GM12892 (cell line): ENCODE measurements around the gene GJA9.

ENCODE experiments used
- POLR2A ChIP-seq: IDR thresholded peaks from 2 replicates; pipeline ENCODE4 v1.6.1; 2011; ENCODE audit warnings: low read depth, low read length, control low read depth
- POLR2AphosphoS5 ChIP-seq: IDR thresholded peaks from 2 replicates; pipeline ENCODE4 v1.6.1; 2011; ENCODE audit warnings: low read depth, low read length, control low read depth

DNA sequence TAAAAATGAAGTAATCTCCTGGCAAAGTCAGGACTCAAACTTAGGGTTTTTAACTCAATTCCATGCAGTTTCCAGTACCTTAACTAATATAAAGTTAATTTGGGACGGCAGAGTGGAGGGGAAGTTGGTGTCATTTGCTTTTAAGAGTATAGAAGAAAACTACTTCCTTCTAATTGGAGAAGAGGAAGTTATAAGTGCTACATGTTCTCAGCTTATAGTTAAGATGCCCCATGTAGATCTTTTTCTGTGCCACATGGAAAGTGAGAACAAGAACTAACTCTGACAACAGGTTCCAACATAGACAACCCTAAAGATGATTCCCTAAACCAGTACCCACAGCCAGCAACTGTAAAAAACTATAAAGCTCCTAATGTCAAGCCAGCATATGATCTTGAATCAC lies 33.3 kb downstream of the GJA9 start:
- TF ChIP-seq POLR2A (no peak), POLR2AphosphoS5 (no peak)
